ENCODE measurements around the gene GRID2IP. TPM values are rescaled to one million over a fixed set of nuclear protein-coding genes. Genes with fewer than 3 reads are reported as not detected.
A peak's percentile ranks its signal among the peaks of the same experiment; 100 is the strongest.
"Not testable (repeated sequence)": the region's sequence is repeated elsewhere in the genome, so short reads cannot be mapped to it uniquely, and the experiment has no call there.

The GRID2IP gene
- total RNA-seq, 4 donors from 2014 or later = 0.13 TPM; not detected in 3

GRCh38 chr7:6589151-6589828, 38.0 kb upstream of the GRID2IP start:
- H3K4me3 ChIP-seq = peak overlapping the region; percentile 42 to 78 (median 66)
- peaks cover 0 to 68% of the 10 kb centered on the region in 2 donors for H3K36me3 ChIP-seq
- no peak for ATAC-seq
- H3K4me1 ChIP-seq = peaks cover 14 to 15% of the 10 kb centered on the region in 2 donors
- H3K27ac ChIP-seq = peak overlapping the region; percentile 46 to 90 (median 76)
- in situ Hi-C loops (cut with MboI; ENCODE audit: low sequenced_read_pairs in 4 of 4) = no loop called here
- TF ChIP-seq CTCF (IDR thresholded peaks at IDR 0.05 in 4 of 5, conservative IDR thresholded peaks at IDR 0.05 in 1 of 5) (no peak), POLR2A (IDR thresholded peaks at IDR 0.05) (no peak)
- H3K27me3 ChIP-seq = no peaks in the 10 kb centered on the region
- intact Hi-C loops (cut with DNase I; ENCODE audit: low total_unique reads) = loop anchor here (5.0 kb wide), 1 partner anchor 48 kb away; the partner anchor contains the start of gene ZNF316
- no peak for DNase-seq
- no peaks in the 10 kb centered on the region for H3K9me3 ChIP-seq

GRCh38 chr7:6588566-6588965, 37.3 kb upstream of the GRID2IP start:
- H3K36me3 ChIP-seq = peaks cover 0 to 68% of the 10 kb centered on the region in 2 donors
- ATAC-seq (no peak), DNase-seq (no peak)
- no peak overlapping the region for H3K4me3 ChIP-seq
- no peaks in the 10 kb centered on the region for H3K27me3 ChIP-seq
- H3K27ac ChIP-seq = no peak overlapping the region
- in situ Hi-C loops (cut with MboI; ENCODE audit: low sequenced_read_pairs in 4 of 4) = no loop called here
- H3K4me1 ChIP-seq = peaks cover 14 to 15% of the 10 kb centered on the region in 2 donors
- H3K9me3 ChIP-seq = no peaks in the 10 kb centered on the region
- intact Hi-C loops (cut with DNase I; ENCODE audit: low total_unique reads) = loop anchor here (5.0 kb wide), 1 partner anchor 49 kb away; the partner anchor contains the start of gene ZNF316
- TF ChIP-seq CTCF (IDR thresholded peaks at IDR 0.05 in 4 of 5, conservative IDR thresholded peaks at IDR 0.05 in 1 of 5) (no peak), POLR2A (IDR thresholded peaks at IDR 0.05) (no peak)

GRCh38 chr7:6585746-6586432, 34.6 kb upstream of the GRID2IP start:
- H3K9me3 ChIP-seq; DNase-seq; ATAC-seq; H3K4me3 ChIP-seq; H3K27ac ChIP-seq; H3K27me3 ChIP-seq; in situ Hi-C loops (cut with MboI; ENCODE audit: low sequenced_read_pairs in 4 of 4): not testable (repeated sequence)
- Histone ChIP-seq H3K4me1 (peaks cover 9 to 11% of the 10 kb centered on the region in 2 donors), H3K36me3 (peaks cover 8 to 77% of the 10 kb centered on the region in 2 donors)
- intact Hi-C loops (cut with DNase I; ENCODE audit: low total_unique reads) = loop anchor here (5.0 kb wide), 1 partner anchor 51 kb away; the partner anchor contains the start of gene ZNF316

GRCh38 chr7:6579446-6579845, 28.2 kb upstream of the GRID2IP start:
- H3K27me3 ChIP-seq = no peaks in the 10 kb centered on the region
- H3K4me1 ChIP-seq = peaks cover 0 to 5% of the 10 kb centered on the region in 2 donors
- H3K4me3 ChIP-seq = no peak overlapping the region
- no peaks in the 10 kb centered on the region for H3K9me3 ChIP-seq
- in situ Hi-C loops (cut with MboI; ENCODE audit: low sequenced_read_pairs in 4 of 4) (no loop called here), intact Hi-C loops (cut with DNase I; ENCODE audit: low total_unique reads) (loop anchor here (10.0 kb wide), 2 partner anchors 65 to 125 kb away; partner anchors contain the start of gene ZNF12)
- H3K36me3 ChIP-seq = peaks cover 8 to 45% of the 10 kb centered on the region in 2 donors
- TF ChIP-seq CTCF (IDR thresholded peaks at IDR 0.05 in 4 of 5, conservative IDR thresholded peaks at IDR 0.05 in 1 of 5) = no peak
- no peak for TF ChIP-seq POLR2A (IDR thresholded peaks at IDR 0.05)
- ATAC-seq (no peak), DNase-seq (no peak)
- no peak overlapping the region for H3K27ac ChIP-seq
